D721Med (cell line): ENCODE measurements around the gene SMURF2.

Source experiments
- DNase-seq: peaks from one replicate; pipeline ENCODE4 v3.0.0; 2011; ENCODE audit warnings: low spot score; ENCODE audit not compliant: insufficient read length
- FAIRE-seq: peaks from 2 replicates; lab custom pipeline; 2011; peaks lifted over from hg19 to GRCh38; lab: Jason Lieb, UNC
- CTCF ChIP-seq: IDR thresholded peaks from 2 replicates; pipeline ENCODE4 v1.5.1; 2012; ENCODE audit warnings: mild to moderate bottlenecking, control low read depth; ENCODE audit not compliant: insufficient read depth; ENCODE audit errors: missing control alignments

Gene SMURF2

GRCh38 chr17:64498308-64499203 lies 163.6 kb downstream of the SMURF2 start:
- no peak for DNase-seq
- no peak for FAIRE-seq
- no peak for TF ChIP-seq CTCF

GRCh38 chr17:64497565-64498035 lies 164.5 kb downstream of the SMURF2 start:
- FAIRE-seq (no peak), DNase-seq (no peak)
- TF ChIP-seq CTCF, result no peak

- TF ChIP-seq CTCF, result peak; percentile 63
- peak; percentile 70 for DNase-seq
- no peak for FAIRE-seq
Observed at GRCh38 chr17:64496786-64497564, 165.1 kb downstream of the SMURF2 start, which contains the start of gene POLG2. Gene POLG2 (minus strand): TSS chr17:64497054. CDS start chr17:64496968, 86 bp downstream.

- no peak for DNase-seq
- no peak for TF ChIP-seq CTCF
- FAIRE-seq, result no peak
Observed at GRCh38 chr17:64496348-64496785, 165.7 kb downstream of the SMURF2 start.
